GM10248 (cell line): Measurements from ENCODE around the gene MICAL2.

Experiments used
- CTCF ChIA-PET: fragments of 300-600 bp; sonication (Branson Sonifier 250); formaldehyde crosslinking; extraction: SDS; loops from one replicate; lab custom pipeline; 2021; ENCODE audit warnings: antibody characterized with exemption; lab: Yijun Ruan, JAX
- POLR2A ChIA-PET: fragments of 350-650 bp; sonication (Branson Sonifier 250); formaldehyde crosslinking; extraction: SDS; loops from one replicate; lab custom pipeline; 2020; ENCODE audit warnings: antibody characterized with exemption; lab: Yijun Ruan, JAX
- DNase-seq: peaks from one replicate; pipeline ENCODE4 v3.0.0; 2012; ENCODE audit errors: extremely low spot score
- TF ChIP-seq, protein P1 (sequence below): IDR thresholded peaks from 2 replicates; pipeline ENCODE4 v1.5.1; 2012; ENCODE audit warnings: mild to moderate bottlenecking, low read depth; ENCODE audit errors: extremely low read depth, missing control alignments, control extremely low read depth

Gene MICAL2

DNA sequence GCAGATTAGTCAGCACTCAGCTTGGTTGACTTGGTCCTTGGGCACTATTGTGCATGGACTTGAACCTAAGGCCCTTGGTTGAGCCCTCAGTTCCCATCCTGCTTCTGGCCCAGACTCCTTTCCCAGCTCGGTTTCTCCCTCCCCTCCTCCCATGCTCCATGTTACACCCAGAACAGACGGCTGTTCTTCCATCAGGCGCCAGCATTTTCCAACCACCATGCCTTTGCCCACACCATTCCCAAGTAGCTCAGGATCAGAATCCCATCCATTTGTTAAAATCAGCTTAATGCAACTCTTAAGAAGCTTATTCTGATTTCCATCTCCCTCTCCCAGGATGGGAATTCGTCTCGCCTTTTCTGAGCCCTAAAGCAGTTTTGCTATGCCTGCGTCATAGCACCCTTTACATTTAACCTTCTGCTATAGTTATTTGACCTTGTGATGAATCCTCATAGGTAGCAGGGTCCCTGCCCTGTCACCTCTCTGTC is 110.7 kb downstream of the MICAL2 start:
- ChIA-PET POLR2A (no interaction called here), CTCF (interaction anchor here (0.8 to 2.6 kb wide), 5 partner anchors 11 to 174 kb away, joined by 3 to 10 read pairs (median 6); no protein-coding TSS in a partner anchor)
- TF ChIP-seq, protein P1, sequence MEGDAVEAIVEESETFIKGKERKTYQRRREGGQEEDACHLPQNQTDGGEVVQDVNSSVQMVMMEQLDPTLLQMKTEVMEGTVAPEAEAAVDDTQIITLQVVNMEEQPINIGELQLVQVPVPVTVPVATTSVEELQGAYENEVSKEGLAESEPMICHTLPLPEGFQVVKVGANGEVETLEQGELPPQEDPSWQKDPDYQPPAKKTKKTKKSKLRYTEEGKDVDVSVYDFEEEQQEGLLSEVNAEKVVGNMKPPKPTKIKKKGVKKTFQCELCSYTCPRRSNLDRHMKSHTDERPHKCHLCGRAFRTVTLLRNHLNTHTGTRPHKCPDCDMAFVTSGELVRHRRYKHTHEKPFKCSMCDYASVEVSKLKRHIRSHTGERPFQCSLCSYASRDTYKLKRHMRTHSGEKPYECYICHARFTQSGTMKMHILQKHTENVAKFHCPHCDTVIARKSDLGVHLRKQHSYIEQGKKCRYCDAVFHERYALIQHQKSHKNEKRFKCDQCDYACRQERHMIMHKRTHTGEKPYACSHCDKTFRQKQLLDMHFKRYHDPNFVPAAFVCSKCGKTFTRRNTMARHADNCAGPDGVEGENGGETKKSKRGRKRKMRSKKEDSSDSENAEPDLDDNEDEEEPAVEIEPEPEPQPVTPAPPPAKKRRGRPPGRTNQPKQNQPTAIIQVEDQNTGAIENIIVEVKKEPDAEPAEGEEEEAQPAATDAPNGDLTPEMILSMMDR, result no peak
- DNase-seq, result no peak

DNA sequence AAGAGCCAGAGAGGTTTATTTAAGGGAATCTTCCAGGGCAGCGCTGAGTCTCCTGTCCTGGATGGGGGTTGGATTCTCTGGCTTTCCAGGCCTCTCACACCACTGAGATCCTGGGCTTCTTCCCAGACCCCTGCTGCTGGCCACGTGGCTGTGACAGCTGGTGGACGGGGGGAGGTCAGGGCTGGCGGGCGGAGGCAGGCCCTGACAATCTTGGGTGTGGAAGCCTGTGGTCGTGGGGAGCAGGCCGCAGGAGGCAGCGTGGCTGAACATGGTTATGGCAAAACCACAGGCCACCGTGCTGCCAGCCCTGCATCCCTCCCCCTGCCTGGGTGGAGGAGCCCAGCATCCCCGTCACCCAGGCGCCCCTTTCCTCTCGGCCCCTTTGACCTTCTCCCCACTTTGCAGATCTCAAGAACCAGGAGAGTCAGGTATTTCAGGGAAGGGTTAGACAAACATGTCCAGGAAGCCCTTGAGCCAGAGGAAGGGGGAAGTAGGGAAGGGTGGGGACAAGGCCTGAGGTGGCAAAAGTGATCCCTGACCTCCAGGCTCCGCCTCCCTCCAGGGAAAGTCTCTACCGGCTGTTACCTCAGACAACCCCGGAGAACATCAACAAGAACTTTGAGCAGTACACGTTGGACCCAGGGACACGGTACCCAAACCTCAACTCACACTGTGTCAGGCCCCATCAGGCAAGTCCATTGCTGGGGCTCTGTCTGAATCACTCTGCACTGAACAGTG is 111.8 kb downstream of the MICAL2 start:
- ChIA-PET CTCF (interaction anchor here (1.6 to 5.6 kb wide), 3 partner anchors 12 to 15 kb away, joined by 5 to 56 read pairs (median 10); no protein-coding TSS in a partner anchor), POLR2A (no interaction called here)
- no peak for DNase-seq
- TF ChIP-seq, protein P1, result no peak

DNA sequence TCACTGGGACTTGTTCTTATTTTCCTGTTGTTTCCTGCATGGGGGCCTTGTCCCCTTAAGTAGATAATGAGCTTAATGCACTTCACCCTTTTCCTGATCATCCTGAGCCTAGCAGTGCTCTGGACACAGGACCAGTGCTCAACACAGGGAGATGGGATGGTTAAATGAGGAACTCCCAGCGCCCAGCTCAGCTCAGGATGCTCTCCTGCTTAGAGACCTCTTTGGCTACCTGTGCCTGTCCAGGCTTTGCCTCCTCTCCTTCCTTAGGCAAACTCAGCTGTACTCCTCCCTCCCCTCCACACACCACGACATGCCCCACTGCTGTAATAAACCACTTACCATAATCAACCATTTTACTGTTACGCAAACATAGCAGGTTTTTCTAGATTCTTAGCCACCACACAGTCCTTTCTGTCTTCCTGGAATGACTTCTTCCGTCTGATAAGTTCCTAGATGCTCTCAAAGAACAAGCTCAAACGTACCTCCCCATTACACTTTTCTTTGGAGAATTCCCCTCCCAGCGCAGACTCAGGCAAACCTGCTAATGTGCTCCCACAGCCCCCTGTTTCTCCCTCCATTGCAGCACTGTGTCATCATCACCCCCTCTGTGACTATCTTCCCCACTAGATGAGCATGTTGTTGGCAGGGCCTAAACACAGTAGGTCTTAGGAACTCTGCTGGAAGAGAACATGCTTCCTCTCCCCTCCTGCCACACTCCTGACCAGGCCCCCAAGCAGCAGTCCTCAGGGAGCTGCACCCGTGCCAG is 113.6 kb downstream of the MICAL2 start:
- TF ChIP-seq, protein P1, result no peak
- ChIA-PET POLR2A (no interaction called here), CTCF (interaction anchor here (1.0 to 5.6 kb wide), 10 partner anchors 9 to 177 kb away, joined by 3 to 56 read pairs (median 4); no protein-coding TSS in a partner anchor)
- no peak for DNase-seq

DNA sequence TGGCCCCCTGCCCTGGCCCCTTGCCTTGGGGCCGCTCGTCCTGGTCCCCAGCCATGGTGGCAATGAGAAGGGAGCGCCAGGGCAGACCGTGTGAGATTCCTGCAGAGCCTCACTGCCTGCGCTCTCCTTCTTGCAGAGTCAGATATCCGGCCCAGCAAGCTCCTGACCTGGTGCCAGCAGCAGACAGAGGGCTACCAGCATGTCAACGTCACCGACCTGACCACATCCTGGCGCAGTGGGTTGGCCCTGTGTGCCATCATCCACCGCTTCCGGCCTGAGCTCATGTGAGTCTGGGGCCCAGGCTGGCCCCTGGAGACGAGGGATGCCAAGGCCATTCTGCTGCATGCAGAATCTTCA is 114.1 kb downstream of the MICAL2 start:
- ChIA-PET CTCF (interaction anchor here (1.0 to 5.6 kb wide), 13 partner anchors 9 to 177 kb away, joined by 3 to 56 read pairs (median 4); no protein-coding TSS in a partner anchor), POLR2A (no interaction called here)
- TF ChIP-seq, protein P1, result no peak
- DNase-seq, result peak; percentile 42

DNA sequence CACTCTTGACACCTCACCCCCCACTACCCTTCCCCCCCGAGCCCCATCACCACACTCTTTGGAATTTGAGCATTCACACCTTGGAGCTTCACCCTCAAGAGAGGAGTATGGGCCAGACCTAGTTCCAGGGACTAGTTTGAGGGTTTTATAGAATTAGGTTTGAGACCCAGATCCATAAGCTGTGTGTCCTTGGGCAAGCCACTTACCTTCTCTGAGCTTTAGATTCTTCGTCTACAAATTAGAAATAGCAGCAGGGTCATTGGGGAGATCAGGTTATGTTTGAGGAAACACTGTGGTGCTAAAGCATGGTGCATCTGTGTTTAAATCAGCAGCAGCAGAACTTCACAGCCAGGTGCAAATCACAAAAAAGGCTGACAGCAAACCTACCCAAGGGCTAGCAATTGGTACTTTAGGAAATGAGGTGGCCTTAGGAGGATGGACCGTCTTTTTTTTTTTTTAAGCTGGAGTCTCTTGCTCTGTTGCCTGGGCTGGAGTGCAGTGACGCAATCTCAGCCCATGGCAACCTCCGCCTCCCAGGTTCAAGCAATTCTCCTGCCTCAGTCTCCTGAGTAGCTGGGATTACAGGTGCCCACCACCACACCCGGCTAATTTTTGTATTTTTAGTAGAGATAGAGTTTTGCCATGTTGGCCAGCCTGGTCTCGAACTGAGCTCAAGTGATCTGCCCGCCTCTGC is 114.8 kb downstream of the MICAL2 start:
- POLR2A ChIA-PET, result no interaction called here
- CTCF ChIA-PET, result interaction anchor here (1.0 to 5.6 kb wide), 13 partner anchors 10 to 178 kb away, joined by 3 to 56 read pairs (median 4); no protein-coding TSS in a partner anchor
- no peak for DNase-seq
- TF ChIP-seq, protein P1, result no peak

DNA sequence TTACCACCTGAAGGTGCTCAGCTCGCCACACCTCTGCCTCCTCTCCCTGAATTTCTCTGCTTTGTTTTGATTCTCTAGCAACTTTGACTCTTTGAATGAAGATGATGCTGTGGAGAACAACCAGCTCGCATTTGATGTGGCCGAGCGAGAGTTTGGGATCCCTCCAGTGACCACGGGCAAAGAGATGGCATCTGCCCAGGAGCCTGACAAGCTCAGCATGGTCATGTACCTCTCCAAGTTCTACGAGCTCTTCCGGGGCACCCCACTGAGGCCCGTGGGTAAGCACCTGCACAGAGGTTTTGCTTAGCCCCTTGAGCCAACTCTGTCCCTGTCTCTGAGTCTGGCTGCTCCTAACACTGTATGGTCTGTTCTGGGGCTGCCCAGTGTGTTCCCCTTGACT is 115.7 kb downstream of the MICAL2 start:
- ChIA-PET CTCF (interaction anchor here (1.0 to 5.6 kb wide), 2 partner anchors 11 to 64 kb away, joined by 3 to 56 read pairs; no protein-coding TSS in a partner anchor), POLR2A (no interaction called here)
- no peak for DNase-seq
- TF ChIP-seq, protein P1, result no peak
